HG02884 (cell line): ENCODE results near the gene TOR4A.
A peak's percentile ranks its signal among the peaks of the same experiment; 100 is the strongest.
"Not testable (repeated sequence)": the region's sequence is repeated elsewhere in the genome, so short reads cannot be mapped to it uniquely, and the experiment has no call there.

Source experiments
- ATAC-seq: cut with Tn5 transposase; IDR thresholded peaks from one replicate; pipeline ENCODE4 v1.9.1; 2021; ENCODE audit warnings: mild to moderate bottlenecking, moderate library complexity; ENCODE audit not compliant: unreplicated experiment

The TOR4A gene

DNA sequence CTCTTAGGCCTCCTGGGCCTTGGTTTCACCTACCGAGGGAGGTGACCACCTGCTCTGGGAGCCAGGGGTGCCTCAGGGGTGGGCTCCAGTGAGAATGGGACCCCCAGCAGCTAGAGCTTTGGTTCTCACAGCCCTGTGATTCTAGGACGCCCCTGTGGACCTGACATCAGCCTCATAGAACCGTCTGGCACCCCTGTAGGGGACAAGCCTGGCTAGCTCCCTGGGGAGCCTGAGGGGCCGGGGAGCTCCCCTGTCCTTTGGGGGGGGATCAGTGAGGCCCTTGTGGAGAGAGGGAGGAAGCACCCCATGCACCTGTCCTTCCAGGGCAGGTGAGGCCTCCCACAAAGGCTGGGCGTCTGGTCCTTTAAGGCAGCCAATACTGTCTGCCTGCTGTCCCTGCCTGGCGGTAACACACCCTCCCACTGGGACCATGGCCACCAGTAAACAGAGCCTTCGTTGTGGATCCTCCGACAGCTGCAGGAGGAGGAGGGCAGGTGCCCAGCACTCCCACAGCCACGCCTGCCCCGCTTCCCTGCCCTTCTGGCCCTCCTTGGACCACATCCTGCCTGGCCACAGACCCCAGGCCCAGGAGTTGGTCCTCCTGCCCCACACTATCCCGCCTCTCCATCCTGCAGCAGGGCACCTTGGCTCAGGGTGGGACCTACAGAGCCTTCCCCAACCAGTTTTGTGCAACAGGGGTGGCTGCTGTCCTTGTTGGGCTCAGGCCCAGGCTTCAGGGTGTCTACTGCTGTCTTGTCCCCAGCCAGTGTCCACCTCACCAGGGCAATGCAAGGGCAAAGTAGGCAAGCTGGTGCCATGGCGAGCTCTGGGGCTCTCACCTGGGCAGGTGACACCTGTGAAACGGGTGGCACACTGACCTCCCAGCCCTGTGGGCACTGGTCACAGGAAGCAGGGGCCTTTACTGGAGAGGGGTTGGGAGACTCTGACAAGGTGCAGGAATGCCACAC, 39.5 kb upstream of the TOR4A start:
- no peak for ATAC-seq

DNA sequence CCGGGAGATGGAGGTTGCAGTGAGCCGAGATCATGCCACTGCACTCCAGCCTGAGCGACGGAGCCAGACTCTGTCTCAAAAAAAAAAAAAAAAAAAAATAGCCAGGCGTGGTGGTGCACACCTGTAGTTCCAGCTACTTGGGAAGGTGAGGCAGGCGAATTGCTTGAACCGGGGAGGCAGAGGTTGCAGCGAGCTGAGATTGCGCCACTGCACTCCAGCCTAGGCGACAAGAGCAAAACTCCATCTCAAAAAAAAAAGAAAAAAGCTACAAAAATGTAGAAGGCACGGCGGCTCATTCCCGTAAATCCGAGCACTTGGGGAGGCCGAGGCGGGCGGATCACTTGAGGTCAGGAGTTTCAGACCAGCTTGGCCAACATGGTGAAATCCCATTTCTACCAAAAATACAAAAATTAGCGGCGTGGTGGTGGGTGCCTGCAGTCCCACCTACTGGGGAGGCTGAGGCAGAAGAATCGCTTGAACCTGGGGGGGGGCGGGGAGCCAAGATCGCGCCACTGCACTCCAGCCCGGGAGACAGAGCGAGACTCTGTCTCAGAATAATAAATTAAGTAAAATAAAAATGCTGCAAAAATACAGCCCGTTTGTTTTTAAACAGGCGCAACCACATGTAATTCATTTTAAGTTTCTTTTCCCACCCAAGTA, 37.9 kb upstream of the TOR4A start:
- ATAC-seq = not testable (repeated sequence)

DNA sequence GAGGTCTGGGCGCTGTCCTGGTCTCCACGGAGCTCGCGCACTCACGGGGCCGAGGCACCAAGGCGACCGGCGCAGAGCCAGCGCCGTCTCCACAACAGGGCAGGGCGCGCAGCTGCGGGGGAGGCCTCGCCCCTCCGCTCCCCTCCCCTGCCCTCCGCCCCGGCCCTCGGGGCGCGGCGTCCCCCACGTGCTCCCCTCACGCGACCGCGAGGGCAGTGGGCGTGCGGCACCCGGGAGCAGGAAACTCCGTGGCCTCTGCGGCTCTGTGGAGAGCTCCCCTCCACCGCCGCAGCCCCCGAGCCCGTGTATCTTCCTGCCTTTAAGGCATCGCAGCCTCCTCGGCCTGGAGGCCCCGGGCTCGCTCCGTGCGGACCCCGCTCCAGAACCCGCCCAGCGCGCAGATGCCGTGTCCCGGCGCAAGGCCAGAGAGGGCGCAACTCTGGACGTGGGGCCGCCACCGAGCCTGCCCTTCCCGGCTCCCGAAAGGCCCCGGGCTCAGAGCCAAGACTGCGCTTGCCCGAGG, 37.1 kb upstream of the TOR4A start:
- ATAC-seq = peak; percentile 21

DNA sequence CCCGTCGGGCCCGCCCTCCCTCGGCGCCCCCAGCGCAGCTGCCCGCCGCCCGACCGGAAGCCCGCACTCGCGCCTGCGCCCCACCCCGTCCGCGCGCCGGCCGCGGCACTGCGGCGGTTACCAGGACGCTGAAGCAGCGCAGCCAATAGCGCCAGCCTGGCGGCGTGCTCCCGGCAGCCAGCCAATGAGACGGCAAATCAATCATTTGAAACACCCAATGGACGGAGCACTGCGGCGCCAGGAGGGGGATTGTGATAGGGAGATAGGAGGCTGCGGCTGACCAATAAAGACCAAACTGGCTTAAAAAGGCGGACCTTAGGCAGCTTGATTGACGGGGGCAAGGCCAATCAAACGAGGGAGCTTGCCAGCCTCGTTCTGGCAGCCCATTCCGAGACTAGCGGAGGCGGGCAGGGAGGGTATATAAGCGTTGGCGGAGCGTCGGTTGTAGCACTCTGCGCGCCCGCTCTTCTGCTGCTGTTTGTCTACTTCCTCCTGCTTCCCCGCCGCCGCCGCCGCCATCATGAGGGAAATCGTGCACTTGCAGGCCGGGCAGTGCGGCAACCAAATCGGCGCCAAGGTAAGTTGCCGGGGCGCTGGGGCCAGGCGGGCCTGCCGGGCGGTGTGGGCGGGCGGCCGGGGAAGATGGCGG, 36.6 kb upstream of the TOR4A start, which contains the start of gene TUBB4B:
TUBB4B (plus strand) TSS at position 447 of the 649 bp plus-strand sequence; CDS start at position 521, 74 bp downstream.
- peak; percentile 76 for ATAC-seq

DNA sequence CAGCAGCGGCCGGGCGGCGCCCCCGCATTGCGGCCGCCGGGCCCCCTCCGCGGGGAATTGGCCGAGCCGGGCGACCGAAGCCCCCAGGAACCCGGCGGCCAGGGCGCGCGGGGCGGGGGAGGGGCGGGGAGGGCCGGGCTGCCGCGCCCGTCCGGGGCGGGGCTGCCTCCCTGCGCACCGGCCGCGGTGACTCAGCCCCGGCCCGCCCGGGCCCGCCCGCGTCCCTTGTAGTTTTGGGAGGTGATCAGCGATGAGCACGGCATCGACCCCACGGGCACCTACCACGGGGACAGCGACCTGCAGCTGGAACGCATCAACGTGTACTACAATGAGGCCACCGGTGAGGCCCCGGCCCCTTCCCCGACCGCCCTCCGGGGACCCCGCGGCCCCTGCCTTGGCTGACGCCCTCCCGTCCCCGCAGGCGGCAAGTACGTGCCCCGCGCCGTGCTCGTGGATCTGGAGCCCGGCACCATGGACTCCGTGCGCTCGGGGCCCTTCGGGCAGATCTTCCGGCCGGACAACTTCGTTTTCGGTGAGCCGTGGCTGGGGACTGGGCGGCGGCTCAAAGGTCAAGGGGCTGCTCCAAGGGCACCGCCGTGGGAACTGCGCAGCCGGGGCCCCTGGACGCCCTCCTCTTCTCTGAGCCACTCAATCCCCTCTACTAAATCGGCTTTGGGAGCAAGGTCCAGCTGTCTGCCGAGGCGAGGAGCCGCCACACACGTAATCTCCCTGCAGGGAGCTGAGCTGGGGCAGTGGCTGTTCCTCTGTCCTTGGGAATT, 35.8 kb upstream of the TOR4A start:
- ATAC-seq = no peak

DNA sequence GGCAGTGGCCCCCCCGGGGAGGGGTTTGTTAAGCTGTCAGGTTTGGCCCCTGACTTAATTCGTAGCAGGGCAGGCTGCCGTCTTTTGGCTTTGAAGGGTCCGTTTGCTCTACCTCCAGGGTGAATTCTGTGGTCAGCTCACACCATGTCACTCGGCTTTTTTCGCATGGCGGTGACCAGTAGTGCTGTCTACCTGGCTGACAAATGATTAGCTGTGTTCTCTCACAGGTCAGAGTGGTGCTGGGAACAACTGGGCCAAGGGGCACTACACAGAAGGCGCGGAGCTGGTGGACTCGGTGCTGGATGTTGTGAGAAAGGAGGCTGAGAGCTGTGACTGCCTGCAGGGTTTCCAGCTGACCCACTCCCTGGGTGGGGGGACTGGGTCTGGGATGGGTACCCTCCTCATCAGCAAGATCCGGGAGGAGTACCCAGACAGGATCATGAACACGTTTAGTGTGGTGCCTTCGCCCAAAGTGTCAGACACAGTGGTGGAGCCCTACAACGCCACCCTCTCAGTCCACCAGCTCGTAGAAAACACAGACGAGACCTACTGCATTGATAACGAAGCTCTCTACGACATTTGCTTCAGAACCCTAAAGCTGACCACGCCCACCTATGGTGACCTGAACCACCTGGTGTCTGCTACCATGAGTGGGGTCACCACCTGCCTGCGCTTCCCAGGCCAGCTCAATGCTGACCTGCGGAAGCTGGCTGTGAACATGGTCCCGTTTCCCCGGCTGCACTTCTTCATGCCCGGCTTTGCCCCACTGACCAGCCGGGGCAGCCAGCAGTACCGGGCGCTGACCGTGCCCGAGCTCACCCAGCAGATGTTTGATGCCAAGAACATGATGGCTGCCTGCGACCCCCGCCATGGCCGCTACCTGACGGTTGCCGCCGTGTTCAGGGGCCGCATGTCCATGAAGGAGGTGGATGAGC, 35.0 kb upstream of the TOR4A start:
- ATAC-seq = no peak

DNA sequence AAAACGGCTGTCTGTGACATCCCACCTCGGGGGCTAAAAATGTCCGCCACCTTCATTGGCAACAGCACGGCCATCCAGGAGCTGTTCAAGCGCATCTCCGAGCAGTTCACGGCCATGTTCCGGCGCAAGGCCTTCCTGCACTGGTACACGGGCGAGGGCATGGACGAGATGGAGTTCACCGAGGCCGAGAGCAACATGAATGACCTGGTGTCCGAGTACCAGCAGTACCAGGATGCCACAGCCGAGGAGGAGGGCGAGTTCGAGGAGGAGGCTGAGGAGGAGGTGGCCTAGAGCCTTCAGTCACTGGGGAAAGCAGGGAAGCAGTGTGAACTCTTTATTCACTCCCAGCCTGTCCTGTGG, 34.3 kb upstream of the TOR4A start:
- not testable (repeated sequence) for ATAC-seq

DNA sequence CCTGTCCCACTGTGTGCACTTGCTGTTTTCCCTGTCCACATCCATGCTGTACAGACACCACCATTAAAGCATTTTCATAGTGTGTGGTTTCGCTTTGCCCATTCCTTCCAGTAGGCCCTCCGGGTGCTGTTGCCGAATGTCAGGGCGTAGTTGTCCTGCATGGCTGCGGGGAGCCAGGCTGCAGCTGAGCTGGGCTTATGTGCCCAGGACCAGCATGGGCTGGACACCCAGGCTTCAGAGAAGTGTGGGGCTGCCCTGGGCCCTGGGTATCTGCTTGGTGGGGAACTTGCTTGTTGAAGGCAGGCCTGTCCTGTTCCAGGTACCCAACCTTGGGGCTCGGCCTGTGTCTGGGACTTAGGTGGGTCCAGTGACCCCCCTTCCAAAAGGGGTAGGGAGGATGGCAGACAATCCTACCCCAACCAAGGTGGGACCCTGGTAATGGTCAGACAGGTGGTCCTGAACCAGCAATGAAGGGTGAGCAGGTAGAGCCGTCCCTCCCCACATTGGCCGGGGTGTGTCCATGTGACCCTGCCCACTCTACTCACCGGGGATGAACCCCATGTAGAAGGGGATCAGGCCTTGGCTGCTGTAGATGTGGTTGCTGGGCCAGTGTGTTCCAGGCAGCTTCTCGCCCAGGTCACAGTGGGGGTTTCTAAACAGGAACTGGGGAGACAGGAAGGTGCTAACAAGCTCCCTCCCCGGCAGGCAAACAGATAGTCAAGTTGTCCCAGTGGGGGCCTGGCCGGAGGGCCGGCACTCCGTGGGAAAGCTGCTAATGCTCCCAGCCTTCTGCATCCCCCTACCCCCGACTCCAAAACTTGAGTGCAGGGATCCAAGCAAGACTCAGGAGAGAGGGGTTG, 33.7 kb upstream of the TOR4A start:
- ATAC-seq = no peak

DNA sequence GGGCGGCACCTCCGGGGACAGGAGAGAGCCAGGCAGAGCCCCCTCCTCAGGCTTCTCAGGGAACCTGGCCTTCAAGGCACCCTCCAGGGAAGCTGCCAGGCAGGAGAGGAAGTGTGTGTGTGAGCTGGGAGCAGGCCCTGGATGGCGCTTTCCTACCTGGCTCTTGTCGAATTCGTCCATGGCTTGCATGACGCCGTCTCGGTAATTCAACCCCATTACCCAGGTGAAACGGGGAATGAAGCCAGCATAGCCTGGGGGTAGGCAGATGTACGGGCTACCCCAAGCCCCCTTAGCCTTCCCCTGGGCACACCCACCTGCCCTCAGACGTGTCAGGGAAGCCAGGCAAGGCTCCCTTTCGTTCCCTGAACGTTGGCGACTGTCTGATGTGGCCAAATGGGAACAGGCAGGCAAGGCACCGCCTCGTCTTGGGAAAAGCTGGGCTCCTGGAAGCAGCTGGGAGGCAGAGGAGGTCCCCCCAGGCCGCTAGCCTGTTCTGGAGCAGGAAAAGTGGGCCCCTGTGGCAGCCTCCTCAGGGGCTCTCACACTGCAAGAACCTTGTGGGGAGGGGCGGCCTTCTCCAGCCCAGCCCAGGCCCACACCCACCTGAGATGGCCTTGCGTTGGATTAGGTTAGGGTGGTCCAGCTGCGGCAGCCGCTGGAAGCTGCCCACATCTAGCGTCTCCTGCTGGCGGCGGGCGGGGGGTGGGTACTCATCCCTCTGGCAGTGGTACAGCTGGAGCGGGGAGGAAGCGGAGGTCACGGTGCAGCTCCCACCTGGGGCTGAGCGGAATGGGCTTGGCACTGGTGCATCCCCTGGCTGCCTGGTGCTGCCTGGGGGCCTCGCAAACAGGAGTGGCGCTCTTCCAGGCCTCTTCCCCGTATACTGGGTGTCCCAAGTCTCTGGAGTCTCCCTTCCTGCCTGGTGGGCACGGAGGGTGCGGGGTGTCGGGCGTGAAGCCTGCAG, 32.8 kb upstream of the TOR4A start:
- no peak for ATAC-seq

DNA sequence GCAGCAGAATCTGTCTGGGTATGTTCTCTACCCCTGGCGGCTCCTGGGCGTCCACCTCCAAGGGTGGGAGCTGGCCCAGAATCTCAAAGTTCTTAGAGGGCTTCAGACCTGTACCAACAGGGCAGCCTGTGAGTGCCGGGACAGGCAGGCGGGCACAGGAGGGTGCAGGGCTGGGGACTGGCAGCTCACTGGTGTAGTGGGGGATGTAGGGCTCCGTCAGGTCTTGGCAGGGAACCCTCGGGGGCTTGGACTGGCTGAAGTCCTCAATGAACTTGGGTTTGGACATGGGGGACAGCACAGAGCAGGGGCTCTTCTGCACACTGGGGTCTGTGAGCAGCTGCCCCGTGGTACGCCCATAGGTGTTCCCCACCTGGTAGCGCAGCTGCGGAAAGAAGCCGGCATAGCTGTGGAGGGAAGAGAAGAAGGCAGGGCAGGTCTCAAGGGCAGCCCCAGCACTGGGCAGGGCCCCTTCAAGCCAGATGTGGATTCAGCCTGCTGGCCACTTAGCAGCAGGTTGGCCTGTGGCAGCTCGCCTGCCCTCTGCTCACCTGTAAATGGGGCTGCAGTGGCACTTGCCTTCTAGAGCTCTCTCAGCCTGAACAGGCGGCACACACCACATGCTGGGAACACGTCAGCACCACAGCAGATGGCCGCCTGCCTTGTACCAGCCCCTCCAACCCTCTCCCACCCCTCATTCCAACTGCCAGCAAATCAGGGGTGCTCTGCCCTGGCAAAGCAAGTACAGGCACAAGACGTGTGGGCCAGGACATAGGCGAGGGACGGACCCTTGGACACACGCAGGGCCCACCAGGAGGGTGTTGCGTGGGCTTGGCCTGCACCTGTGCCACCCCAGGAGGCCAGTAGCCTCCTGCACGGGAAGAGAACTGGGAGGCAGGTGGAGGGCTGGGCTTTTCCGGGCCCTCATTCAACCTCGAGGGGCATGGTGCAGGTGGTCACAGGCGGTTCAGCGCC, 31.8 kb upstream of the TOR4A start:
- ATAC-seq = no peak

DNA sequence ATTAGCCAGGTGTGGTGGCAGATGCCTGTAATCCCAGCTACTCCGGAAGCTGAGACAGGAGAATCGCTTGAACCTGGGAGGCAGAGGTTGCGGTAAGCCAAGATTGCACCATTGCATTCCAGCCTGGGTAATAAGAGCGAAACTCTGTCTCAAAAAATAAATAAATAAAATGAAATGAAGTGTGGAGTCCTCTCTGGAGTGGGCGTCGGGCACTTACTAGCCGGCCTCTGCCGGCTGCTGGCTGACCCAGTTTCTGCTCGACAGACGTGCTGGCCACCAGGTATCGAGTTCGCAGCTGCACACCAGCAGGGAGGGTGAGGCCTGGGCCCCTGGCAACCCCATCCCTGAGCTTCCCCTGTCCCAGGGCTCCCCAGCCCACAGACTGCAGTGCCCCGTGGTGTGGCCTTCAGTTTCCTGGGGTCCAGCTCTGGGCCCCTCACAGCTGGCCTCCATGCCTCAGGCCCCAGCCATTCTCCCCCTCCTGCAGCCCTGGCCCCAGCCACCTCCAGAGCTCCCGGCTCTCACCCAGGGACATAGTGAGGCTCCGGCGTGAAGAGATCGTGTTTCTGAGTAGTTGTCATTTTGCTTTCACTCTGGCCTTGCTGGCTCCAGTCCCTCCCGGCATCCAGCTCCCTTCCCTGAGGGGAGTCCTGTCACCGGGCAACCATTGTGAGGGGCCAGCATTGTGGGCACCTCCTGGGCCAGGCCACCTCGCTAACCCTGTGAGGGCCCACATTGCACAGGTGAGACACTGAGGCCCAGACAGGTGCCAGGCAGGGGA, 30.2 kb upstream of the TOR4A start:
- ATAC-seq = no peak

DNA sequence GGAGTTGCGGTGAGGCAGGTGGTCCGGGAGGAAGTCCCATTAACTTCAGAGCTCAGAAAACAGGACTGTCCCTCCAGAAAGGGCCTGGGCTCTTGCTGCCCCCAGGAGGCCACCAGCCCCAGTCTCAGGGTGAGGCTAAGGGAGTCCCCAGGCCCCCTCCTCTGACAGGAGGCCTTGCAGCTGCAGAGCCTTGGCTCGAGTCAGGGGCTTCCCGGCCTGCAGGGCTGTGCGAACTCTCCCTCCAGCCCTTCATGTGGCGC, 29.7 kb upstream of the TOR4A start:
- no peak for ATAC-seq

DNA sequence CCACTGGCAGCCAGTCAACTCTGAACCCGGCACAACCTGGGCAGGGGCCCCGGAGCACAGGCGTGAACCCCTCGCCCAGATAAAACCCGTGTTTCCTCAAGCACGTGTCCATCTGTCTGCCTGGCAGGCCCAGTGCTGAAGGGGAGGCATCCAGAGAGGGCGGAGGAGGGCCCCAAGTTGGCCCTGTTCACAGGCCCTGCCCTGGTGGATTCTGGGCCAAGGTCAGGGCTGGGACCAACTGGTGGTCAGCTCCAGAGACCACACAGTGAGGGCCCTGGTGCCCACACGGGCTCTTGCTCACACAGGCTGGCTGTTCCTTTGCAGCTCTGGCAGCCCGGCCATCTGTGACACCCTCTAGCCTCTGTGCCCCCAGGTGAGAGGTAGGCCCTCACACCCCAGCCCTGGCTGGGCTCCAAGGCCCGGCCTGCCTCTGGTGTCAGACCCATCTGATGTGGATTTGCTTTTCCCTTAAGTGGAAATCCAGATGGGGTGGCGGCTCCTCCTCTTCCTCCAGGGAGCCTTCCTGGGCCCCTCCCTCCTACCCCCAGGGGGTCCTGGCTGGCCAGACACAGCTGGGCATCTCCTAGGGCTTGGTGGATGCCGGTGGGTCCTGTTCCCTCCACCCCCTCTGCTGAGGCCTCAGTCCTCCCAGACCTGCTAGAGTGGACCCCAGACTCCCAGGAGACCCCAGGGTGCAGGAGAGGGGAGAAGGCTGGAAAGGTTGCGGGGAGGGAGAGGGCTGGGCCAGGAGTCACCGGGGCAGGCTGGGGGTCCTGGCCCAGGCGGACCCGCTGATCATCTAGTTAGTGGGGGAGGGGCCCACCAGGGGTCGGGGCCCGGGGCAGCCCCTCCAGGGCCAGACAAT, 27.0 kb upstream of the TOR4A start:
- ATAC-seq = no peak

DNA sequence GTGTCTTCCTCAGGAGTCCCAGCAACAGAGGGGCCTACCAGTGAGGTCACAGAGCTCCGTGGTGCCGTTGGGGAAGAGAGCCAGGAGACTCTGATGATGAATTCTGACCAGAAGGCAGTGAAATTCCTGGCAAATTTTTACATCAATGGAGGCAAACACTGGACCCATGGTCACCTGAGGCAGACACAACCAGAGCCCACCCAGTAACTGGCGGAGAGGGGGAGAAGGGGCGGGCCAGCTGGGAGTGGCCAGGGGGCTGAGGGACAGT, 26.4 kb upstream of the TOR4A start, which contains the start of gene STPG3:
STPG3 (plus strand) TSS at position 93 of the 268 bp plus-strand sequence; CDS start at position 94, 1 bp downstream.
- ATAC-seq = no peak
